D341Med (cell line): ENCODE data around the gene GNG2.

Experiments used
- DNase-seq: peaks from one replicate; pipeline ENCODE4 v3.0.0; 2012; ENCODE audit warnings: low spot score

Gene GNG2

GRCh38 chr14:51996148-51996746 is 135.8 kb downstream of the GNG2 start:
- DNase-seq = no peak

- no peak for DNase-seq
These were observed 137.9 kb downstream of the GNG2 start for GRCh38 chr14:51998348-51998747.

- no peak for DNase-seq
These were observed 138.7 kb downstream of the GNG2 start for GRCh38 chr14:51999084-51999483.

GRCh38 chr14:52000019-52000582 is 139.7 kb downstream of the GNG2 start:
- no peak for DNase-seq

- DNase-seq = no peak
These were observed 140.3 kb downstream of the GNG2 start for GRCh38 chr14:52000696-52001095.

GRCh38 chr14:52002542-52002941 is 142.1 kb downstream of the GNG2 start:
- DNase-seq = no peak

GRCh38 chr14:52003324-52003723 is 142.9 kb downstream of the GNG2 start:
- DNase-seq = no peak

GRCh38 chr14:52005625-52006024 is 145.2 kb downstream of the GNG2 start:
- no peak for DNase-seq

GRCh38 chr14:52006361-52006760 is 145.9 kb downstream of the GNG2 start:
- DNase-seq = no peak

GRCh38 chr14:52007211-52007610 is 146.8 kb downstream of the GNG2 start:
- no peak for DNase-seq

GRCh38 chr14:52007637-52008036 is 147.2 kb downstream of the GNG2 start:
- DNase-seq = no peak

- DNase-seq = no peak
These were observed 147.7 kb downstream of the GNG2 start for GRCh38 chr14:52008136-52008535.

GRCh38 chr14:52010173-52010693 is 149.8 kb downstream of the GNG2 start:
- no peak for DNase-seq

GRCh38 chr14:52011523-52011922 is 151.1 kb downstream of the GNG2 start:
- DNase-seq = no peak

- DNase-seq = no peak
These were observed 152.2 kb downstream of the GNG2 start for GRCh38 chr14:52012635-52013034.

- peak; percentile 56 for DNase-seq
These were observed 153.7 kb downstream of the GNG2 start for GRCh38 chr14:52013984-52014600.

GRCh38 chr14:52014601-52015267 is 154.3 kb downstream of the GNG2 start:
- DNase-seq = no peak

GRCh38 chr14:52015411-52016030 is 155.1 kb downstream of the GNG2 start:
- DNase-seq = no peak

- no peak for DNase-seq
These were observed 157.8 kb downstream of the GNG2 start for GRCh38 chr14:52018252-52018651.

GRCh38 chr14:52018970-52019369 is 158.6 kb downstream of the GNG2 start:
- no peak for DNase-seq
